ENCODE measurements around the gene MT1G.

The MT1G gene

DNA sequence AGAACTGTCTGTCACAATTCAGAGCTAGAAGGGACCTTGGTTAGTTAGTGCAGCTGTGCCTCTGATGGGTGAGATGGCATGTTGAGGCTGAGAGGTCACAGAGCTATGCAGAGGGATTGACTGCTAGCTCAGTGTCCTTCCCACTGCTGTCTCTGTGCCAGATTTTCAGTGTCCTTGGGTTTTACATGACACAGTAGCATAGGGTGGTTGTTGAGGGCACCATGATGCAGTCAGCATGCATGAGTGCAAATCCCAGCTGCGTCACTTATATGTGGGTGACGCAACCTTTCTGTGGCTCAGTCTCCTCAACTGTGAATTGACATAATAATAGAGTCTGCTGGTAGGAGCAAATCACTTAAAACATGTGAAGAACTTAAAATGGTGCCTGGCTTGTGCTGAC lies 26.7 kb downstream of the MT1G start:
- Histone ChIP-seq H3K4me3 (ENCODE audit: low read depth in 1 of 2, low read length in 2 of 2) (no peak overlapping the region), H3K27me3 (ENCODE audit: low read depth, low read length) (peaks cover 13% of the 10 kb centered on the region), H3K9me3 (ENCODE audit: control insufficient read depth in 1 of 2, low read length in 2 of 2) (no peaks in the 10 kb centered on the region), H3K4me1 (ENCODE audit: control insufficient read depth in 1 of 2, insufficient read depth in 2 of 2, low read length in 2 of 2) (peaks cover 9 to 19% of the 10 kb centered on the region in 2 donors), H3K36me3 (ENCODE audit: control insufficient read depth in 1 of 2, insufficient read depth in 2 of 2, low read length in 2 of 2) (no peaks in the 10 kb centered on the region), H3K27ac (ENCODE audit: low read length) (no peak overlapping the region)

DNA sequence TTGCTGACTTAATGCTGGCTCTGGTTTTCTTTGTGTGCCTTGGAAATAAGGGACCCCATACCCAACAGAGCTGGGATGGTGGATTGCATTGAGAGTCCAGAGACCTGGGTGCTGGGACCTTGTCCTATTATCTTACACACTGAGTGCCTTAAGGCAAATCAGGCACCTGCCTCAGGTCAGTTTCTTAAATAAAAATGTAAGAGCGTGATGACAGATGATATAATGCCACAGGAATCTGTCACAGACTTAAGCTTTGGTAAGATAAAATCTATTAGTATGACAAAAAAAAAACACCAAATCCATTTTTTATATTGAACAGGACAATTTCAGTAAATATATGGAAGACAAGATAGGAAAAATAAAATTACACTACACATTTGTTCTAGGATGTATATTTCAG lies 27.8 kb downstream of the MT1G start:
- H3K9me3 ChIP-seq (ENCODE audit: control insufficient read depth in 1 of 2, low read length in 2 of 2): no peaks in the 10 kb centered on the region
- peaks cover 9 to 27% of the 10 kb centered on the region in 2 donors for H3K4me1 ChIP-seq (ENCODE audit: control insufficient read depth in 1 of 2, insufficient read depth in 2 of 2, low read length in 2 of 2)
- H3K27ac ChIP-seq (ENCODE audit: low read length): no peak overlapping the region
- no peak overlapping the region for H3K4me3 ChIP-seq (ENCODE audit: low read depth in 1 of 2, low read length in 2 of 2)
- no peaks in the 10 kb centered on the region for H3K36me3 ChIP-seq (ENCODE audit: control insufficient read depth in 1 of 2, insufficient read depth in 2 of 2, low read length in 2 of 2)
- H3K27me3 ChIP-seq (ENCODE audit: low read depth, low read length): peaks cover 17% of the 10 kb centered on the region

DNA sequence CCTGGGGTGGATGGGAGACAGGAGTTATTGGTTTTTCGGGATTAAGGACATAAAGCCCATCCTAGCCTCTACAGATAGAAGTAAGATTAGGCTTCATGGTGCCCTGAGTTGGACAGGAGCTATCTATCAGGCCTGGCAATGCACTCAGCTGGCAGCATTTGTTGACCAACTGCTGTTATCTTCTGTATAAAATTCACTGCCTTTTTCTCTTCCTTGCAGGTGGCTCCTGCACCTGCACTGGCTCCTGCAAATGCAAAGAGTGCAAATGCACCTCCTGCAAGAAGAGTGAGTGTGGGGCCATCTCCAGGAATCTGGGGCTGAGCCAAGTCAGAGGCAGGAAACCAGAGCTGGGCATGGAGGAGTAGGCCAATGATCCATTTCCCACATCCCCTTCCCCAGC lies 28.8 kb downstream of the MT1G start:
- no peaks in the 10 kb centered on the region for H3K9me3 ChIP-seq (ENCODE audit: control insufficient read depth in 1 of 2, low read length in 2 of 2)
- peaks cover 26% of the 10 kb centered on the region for H3K27me3 ChIP-seq (ENCODE audit: low read depth, low read length)
- peaks cover 9 to 30% of the 10 kb centered on the region in 2 donors for H3K4me1 ChIP-seq (ENCODE audit: control insufficient read depth in 1 of 2, insufficient read depth in 2 of 2, low read length in 2 of 2)
- peak overlapping the region in 1 of 2 donors; percentile 37 for H3K4me3 ChIP-seq (ENCODE audit: low read depth in 1 of 2, low read length in 2 of 2)
- no peaks in the 10 kb centered on the region for H3K36me3 ChIP-seq (ENCODE audit: control insufficient read depth in 1 of 2, insufficient read depth in 2 of 2, low read length in 2 of 2)
- H3K27ac ChIP-seq (ENCODE audit: low read length): peak overlapping the region; percentile 54

DNA sequence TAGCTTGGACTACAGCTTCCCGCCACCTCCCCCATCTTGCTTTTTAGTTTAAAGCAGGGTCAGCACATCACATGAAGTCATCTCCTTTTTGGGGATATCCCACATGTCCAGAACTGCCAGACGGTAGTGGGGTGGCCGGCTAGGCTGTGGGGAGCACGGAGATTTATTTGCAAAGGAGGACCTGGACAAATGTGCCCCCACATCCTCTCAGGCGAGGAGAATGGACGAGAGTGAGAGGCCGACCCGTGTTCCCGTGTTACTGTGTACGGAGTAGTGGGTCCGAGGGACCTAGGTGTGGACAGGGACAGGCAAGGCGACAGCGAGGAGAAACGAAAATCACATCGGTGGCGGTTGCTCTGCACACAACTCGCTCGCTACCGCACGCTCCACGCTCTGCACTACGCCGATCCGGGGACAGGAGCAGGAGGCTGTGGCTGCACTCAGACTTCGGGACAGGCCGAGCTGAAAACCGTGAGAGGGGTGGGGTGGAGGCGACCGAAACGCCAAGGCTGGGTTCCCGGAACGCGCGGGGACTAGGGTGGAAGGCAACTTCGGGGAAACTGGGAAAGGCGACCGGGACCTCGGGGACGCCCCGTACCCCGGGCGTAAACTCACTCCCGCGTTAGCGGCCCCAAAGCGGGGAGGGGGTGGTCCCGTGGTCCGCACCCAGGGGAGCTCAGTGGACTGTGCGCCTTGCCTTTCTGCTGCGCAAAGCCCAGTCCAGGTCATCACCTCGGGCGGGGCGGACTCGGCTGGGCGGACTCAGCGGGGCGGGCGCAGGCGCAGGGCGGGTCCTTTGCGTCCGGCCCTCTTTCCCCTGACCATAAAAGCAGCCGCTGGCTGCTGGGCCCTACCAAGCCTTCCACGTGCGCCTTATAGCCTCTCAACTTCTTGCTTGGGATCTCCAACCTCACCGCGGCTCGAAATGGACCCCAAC lies 29.8 kb downstream of the MT1G start, which contains the start of gene MT1A:
Gene MT1A (plus strand): TSS at position 853 of the 937 bp plus-strand sequence. CDS start 73 bp downstream, at position 926.
- Histone ChIP-seq H3K27me3 (ENCODE audit: low read depth, low read length) (peaks cover 26% of the 10 kb centered on the region), H3K4me3 (ENCODE audit: low read depth in 1 of 2, low read length in 2 of 2) (peak within 1 kb of the TSS; percentile 53 to 57), H3K27ac (ENCODE audit: low read length) (peak within 1 kb of the TSS; percentile 54), H3K4me1 (ENCODE audit: control insufficient read depth in 1 of 2, insufficient read depth in 2 of 2, low read length in 2 of 2) (peaks cover 4 to 21% of the 10 kb centered on the region in 2 donors), H3K36me3 (ENCODE audit: control insufficient read depth in 1 of 2, insufficient read depth in 2 of 2, low read length in 2 of 2) (no peaks in the 10 kb centered on the region), H3K9me3 (ENCODE audit: control insufficient read depth in 1 of 2, low read length in 2 of 2) (no peaks in the 10 kb centered on the region)

DNA sequence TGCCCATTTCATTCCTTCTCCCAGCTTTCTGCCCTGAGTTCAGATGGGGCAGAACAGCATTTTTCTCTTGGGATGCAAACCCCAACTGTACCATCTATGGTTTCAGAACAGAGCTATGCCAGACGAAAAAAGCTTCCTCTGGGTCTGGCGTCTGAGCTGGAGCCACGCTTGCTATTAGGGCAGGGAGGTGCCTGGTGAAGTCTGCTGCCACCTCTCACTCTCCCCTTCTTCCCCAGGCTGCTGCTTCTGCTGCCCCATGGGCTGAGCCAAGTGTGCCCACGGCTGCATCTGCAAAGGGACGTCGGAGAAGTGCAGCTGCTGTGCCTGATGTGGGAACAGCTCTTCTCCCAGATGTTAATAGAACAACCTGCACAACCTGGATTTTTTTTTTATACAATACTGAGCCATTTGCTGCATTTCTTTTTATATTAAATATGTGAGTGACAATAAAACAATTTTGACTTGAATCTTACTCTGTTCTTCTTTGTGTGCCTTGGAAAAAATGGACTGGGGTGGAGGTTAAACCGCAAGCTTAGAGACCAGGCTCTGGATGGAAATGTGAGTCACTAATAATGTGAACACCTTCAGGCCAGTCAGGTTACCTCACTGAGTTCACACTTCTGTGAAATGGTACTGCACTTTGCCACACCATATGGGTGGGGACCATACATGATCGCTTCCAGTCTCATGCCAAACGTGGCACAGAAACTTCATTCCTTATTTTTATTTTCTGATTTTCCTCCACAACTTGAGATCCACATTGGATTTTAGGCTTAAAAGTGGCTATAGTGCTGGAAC lies 31.1 kb downstream of the MT1G start:
- H3K27me3 ChIP-seq (ENCODE audit: low read depth, low read length): peaks cover 29% of the 10 kb centered on the region
- H3K4me3 ChIP-seq (ENCODE audit: low read depth in 1 of 2, low read length in 2 of 2): no peak overlapping the region
- no peaks in the 10 kb centered on the region for H3K36me3 ChIP-seq (ENCODE audit: control insufficient read depth in 1 of 2, insufficient read depth in 2 of 2, low read length in 2 of 2)
- H3K4me1 ChIP-seq (ENCODE audit: control insufficient read depth in 1 of 2, insufficient read depth in 2 of 2, low read length in 2 of 2): peaks cover 4 to 19% of the 10 kb centered on the region in 2 donors
- no peaks in the 10 kb centered on the region for H3K9me3 ChIP-seq (ENCODE audit: control insufficient read depth in 1 of 2, low read length in 2 of 2)
- no peak overlapping the region for H3K27ac ChIP-seq (ENCODE audit: low read length)

DNA sequence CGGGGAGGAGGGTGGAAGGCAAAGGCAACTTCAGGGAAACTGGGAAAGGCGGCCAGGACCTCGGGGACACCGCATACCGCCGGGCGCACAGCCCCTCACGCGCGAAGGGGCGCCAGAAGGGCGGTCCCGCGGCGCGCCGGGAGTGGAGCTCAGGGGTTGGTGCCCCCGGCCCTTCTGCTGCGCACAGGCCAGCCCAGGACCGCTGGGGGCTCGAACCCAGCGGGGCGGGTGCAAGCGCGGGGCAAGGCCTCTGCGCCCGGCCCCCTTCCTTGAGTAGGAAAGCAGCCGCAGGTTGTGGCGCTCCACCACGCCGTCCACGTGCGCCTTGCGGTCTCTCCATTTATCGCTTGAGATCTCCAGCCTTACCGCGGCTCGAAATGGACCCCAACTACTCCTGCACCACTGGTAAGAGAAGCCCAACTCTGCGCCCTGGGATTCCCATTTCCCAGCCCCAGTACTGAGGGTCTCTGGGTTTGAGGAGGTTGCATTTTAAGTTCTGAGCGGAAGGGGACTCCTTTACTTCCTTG lies 32.4 kb downstream of the MT1G start:
- H3K27ac ChIP-seq (ENCODE audit: low read length): no peak overlapping the region
- H3K9me3 ChIP-seq (ENCODE audit: control insufficient read depth in 1 of 2, low read length in 2 of 2): no peaks in the 10 kb centered on the region
- peaks cover 29% of the 10 kb centered on the region for H3K27me3 ChIP-seq (ENCODE audit: low read depth, low read length)
- no peaks in the 10 kb centered on the region for H3K36me3 ChIP-seq (ENCODE audit: control insufficient read depth in 1 of 2, insufficient read depth in 2 of 2, low read length in 2 of 2)
- peaks cover 4 to 19% of the 10 kb centered on the region in 2 donors for H3K4me1 ChIP-seq (ENCODE audit: control insufficient read depth in 1 of 2, insufficient read depth in 2 of 2, low read length in 2 of 2)
- peak overlapping the region in 1 of 2 donors; percentile 44 for H3K4me3 ChIP-seq (ENCODE audit: low read depth in 1 of 2, low read length in 2 of 2)

DNA sequence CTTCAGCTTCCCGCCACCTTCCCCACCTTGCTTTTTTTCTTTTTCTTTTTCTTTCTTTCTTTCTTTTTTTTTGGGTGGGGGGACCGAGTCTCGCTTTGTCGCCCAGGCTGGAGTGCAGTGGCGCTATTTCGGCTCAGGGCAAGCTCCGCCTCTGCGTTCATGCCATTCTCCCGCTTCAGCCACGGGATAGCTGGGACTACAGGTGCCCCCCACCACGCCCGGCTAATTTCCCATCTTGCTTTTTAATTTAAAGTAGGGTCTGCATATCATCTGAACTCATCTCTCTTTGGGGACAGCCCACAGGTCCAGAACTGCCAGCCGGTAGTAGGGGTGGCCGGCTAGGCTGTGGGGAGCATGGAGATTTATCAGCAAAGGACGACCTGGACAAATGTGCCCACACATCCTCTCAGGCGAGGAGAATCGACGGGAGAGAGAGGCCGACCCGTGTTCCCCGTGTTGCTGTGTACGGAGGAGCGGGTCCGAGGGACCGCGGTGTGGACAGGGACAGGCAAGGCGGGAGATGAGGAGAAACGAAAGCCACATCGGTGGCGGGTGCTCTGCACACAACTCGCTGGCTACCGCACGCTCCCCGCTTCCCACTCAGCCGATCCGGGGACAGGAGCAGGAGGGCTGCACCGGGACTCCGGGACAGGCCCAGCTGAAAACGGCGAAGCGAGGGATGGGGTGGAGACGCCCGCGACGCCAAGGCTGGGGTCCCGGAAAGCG lies 33.0 kb downstream of the MT1G start:
- no peak overlapping the region for H3K27ac ChIP-seq (ENCODE audit: low read length)
- peaks cover 29% of the 10 kb centered on the region for H3K27me3 ChIP-seq (ENCODE audit: low read depth, low read length)
- H3K4me3 ChIP-seq (ENCODE audit: low read depth in 1 of 2, low read length in 2 of 2): peak overlapping the region; percentile 13 to 44
- no peaks in the 10 kb centered on the region for H3K36me3 ChIP-seq (ENCODE audit: control insufficient read depth in 1 of 2, insufficient read depth in 2 of 2, low read length in 2 of 2)
- no peaks in the 10 kb centered on the region for H3K9me3 ChIP-seq (ENCODE audit: control insufficient read depth in 1 of 2, low read length in 2 of 2)
- H3K4me1 ChIP-seq (ENCODE audit: control insufficient read depth in 1 of 2, insufficient read depth in 2 of 2, low read length in 2 of 2): peaks cover 4 to 19% of the 10 kb centered on the region in 2 donors

DNA sequence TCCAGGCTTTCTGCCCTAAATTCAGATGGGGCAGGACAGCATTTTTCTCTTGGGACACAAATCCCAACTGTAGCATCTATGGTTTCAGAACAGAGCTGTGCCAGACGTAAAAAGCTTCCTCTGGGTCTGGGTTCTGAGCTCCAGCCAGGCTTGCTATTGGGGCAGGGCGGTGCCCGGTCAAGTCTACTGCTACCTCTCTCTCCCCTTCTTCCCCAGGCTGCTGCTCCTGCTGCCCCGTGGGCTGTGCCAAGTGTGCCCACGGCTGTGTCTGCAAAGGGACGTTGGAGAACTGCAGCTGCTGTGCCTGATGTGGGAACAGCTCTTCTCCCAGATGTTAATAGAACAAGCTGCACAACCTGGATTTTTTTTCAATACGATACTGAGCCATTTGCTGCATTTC lies 34.3 kb downstream of the MT1G start:
- Histone ChIP-seq H3K9me3 (ENCODE audit: control insufficient read depth in 1 of 2, low read length in 2 of 2) (no peaks in the 10 kb centered on the region), H3K27me3 (ENCODE audit: low read depth, low read length) (peaks cover 24% of the 10 kb centered on the region), H3K27ac (ENCODE audit: low read length) (no peak overlapping the region), H3K4me3 (ENCODE audit: low read depth in 1 of 2, low read length in 2 of 2) (peak overlapping the region; percentile 65 to 74), H3K36me3 (ENCODE audit: control insufficient read depth in 1 of 2, insufficient read depth in 2 of 2, low read length in 2 of 2) (no peaks in the 10 kb centered on the region), H3K4me1 (ENCODE audit: control insufficient read depth in 1 of 2, insufficient read depth in 2 of 2, low read length in 2 of 2) (peaks cover under 1 to 15% of the 10 kb centered on the region in 2 donors)

DNA sequence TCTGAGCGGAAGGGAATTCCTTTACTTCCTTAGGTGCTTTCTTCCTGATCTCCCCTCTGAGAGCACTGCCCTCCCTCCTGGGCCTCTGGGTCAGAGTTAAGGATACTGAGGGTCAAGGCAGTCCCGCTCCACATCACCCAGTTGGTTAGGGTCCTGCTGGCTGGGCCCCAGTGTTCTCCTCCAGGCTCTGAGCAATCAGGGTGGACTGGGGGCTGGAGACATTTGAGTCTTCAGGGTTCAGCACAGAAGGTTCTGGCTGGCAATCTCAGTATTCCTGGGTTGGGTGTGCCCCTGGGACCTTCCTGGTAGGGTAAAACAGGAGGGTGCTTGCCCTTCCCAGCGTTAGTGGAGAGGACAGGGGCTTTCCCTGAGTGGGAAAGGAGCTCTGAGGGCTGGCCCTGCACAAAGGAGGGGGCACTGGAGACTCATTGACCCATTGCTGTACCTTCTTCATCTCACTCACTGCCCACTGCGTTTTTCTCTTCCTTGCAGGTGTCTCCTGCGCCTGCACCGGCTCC lies 35.0 kb downstream of the MT1G start:
- H3K4me3 ChIP-seq (ENCODE audit: low read depth in 1 of 2, low read length in 2 of 2): peak overlapping the region; percentile 65 to 74
- no peaks in the 10 kb centered on the region for H3K36me3 ChIP-seq (ENCODE audit: control insufficient read depth in 1 of 2, insufficient read depth in 2 of 2, low read length in 2 of 2)
- H3K27me3 ChIP-seq (ENCODE audit: low read depth, low read length): peaks cover 18% of the 10 kb centered on the region
- H3K9me3 ChIP-seq (ENCODE audit: control insufficient read depth in 1 of 2, low read length in 2 of 2): no peaks in the 10 kb centered on the region
- peaks cover 0 to 11% of the 10 kb centered on the region in 2 donors for H3K4me1 ChIP-seq (ENCODE audit: control insufficient read depth in 1 of 2, insufficient read depth in 2 of 2, low read length in 2 of 2)
- H3K27ac ChIP-seq (ENCODE audit: low read length): peak overlapping the region; percentile 74

DNA sequence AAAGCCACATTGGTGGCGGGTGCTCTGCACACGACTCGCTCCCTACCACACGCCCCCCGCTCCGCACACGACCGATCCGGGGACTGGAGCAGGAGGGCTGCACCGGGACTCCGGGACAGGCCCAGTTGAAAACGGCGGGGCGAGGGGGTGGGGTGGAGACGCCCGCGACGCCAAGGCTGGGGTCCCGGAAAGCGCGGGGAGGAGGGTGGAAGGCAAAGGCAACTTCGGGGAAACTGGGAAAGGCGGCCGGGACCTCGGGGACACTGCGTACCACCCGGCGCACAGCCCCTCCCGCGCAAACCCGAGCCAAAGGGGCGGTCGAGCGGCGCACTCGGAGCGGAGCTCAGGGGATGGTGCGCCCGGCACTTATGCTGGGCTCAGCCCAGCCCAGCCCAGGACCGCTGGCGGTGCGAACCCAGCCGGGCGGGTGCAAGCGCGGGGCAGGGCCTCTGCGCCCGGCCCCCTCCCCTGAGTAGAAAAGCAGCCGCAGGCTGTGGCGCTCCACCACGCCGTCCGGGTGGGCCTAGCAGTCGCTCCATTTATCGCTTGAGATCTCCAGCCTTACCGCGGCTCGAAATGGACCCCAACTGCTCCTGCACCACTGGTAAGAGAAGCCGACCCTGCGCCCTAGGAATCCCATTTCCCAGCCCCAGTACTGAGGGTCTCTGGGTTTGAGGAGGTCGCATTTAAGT lies 35.6 kb downstream of the MT1G start, which contains the start of gene MT1M:
Gene MT1M (plus strand): TSS at position 504 of the 692 bp plus-strand sequence. CDS start 73 bp downstream, at position 577.
- H3K4me3 ChIP-seq (ENCODE audit: low read depth in 1 of 2, low read length in 2 of 2): peak within 1 kb of the TSS; percentile 65 to 74
- no peaks in the 10 kb centered on the region for H3K9me3 ChIP-seq (ENCODE audit: control insufficient read depth in 1 of 2, low read length in 2 of 2)
- no peaks in the 10 kb centered on the region for H3K36me3 ChIP-seq (ENCODE audit: control insufficient read depth in 1 of 2, insufficient read depth in 2 of 2, low read length in 2 of 2)
- peaks cover 17% of the 10 kb centered on the region for H3K27me3 ChIP-seq (ENCODE audit: low read depth, low read length)
- peak within 1 kb of the TSS; percentile 74 for H3K27ac ChIP-seq (ENCODE audit: low read length)
- H3K4me1 ChIP-seq (ENCODE audit: control insufficient read depth in 1 of 2, insufficient read depth in 2 of 2, low read length in 2 of 2): peaks cover 0 to 11% of the 10 kb centered on the region in 2 donors
